ENCODE results near the gene KCTD2. TPM values are rescaled to one million over a fixed set of nuclear protein-coding genes. Genes with fewer than 3 reads are reported as not detected.

The KCTD2 gene
- total and polyA plus RNA-seq, 9 donors, result 25.0 to 66.8 (median 50.2) TPM

- peak overlapping the region; percentile 33 to 73 for H3K27ac ChIP-seq
- H3K4me3 ChIP-seq, result peak overlapping the region; percentile 97
- no peaks in the 10 kb centered on the region for H3K36me3 ChIP-seq
- H3K4me1 ChIP-seq (ENCODE audit: insufficient read depth), result peaks cover 2% of the 10 kb centered on the region
- intact Hi-C loops (cut with DNase I), result no loop called here
- 0 to 2% (median 0%) methylated on average over 21 to 38 of the region's 38 CpGs for WGBS, 3 donors
- TF ChIP-seq EP300 (IDR thresholded peaks at IDR 0.05) (no peak), POLR2A (IDR thresholded peaks at IDR 0.05) (no peak), CTCF (IDR thresholded peaks at IDR 0.05) (no peak)
- peak; percentile 57 to 75 (median 68) for DNase-seq
- H3K9me3 ChIP-seq, result no peaks in the 10 kb centered on the region
- H3K27me3 ChIP-seq, result no peaks in the 10 kb centered on the region
Measured at GRCh38 chr17:75047398-75048098, 523 bp downstream of the KCTD2 start.

- H3K36me3 ChIP-seq, result no peaks in the 10 kb centered on the region
- peak in 3 of 5 donors; percentile 27 to 52 (median 45) for DNase-seq
- WGBS, 3 donors, result 6 to 20% (median 9%) methylated on average over 5 of the region's 5 CpGs
- intact Hi-C loops (cut with DNase I), result no loop called here
- H3K27me3 ChIP-seq, result no peaks in the 10 kb centered on the region
- TF ChIP-seq POLR2A (IDR thresholded peaks at IDR 0.05) (no peak), EP300 (IDR thresholded peaks at IDR 0.05) (no peak), CTCF (IDR thresholded peaks at IDR 0.05) (no peak)
- H3K27ac ChIP-seq, result peak overlapping the region in 1 of 2 donors; percentile 73
- H3K4me3 ChIP-seq, result peak overlapping the region; percentile 97
- peaks cover 2% of the 10 kb centered on the region for H3K4me1 ChIP-seq (ENCODE audit: insufficient read depth)
- H3K9me3 ChIP-seq, result no peaks in the 10 kb centered on the region
Measured at GRCh38 chr17:75048249-75048878, 1.3 kb downstream of the KCTD2 start.

GRCh38 chr17:75049057-75049456, 2.0 kb downstream of the KCTD2 start:
- 68 to 79% (median 75%) methylated on average over 5 of the region's 5 CpGs for WGBS, 3 donors
- peaks cover 2% of the 10 kb centered on the region for H3K4me1 ChIP-seq (ENCODE audit: insufficient read depth)
- H3K27ac ChIP-seq, result peak overlapping the region in 1 of 2 donors; percentile 41
- no peak for DNase-seq
- H3K4me3 ChIP-seq, result no peak overlapping the region
- intact Hi-C loops (cut with DNase I), result no loop called here
- H3K9me3 ChIP-seq, result no peaks in the 10 kb centered on the region
- no peaks in the 10 kb centered on the region for H3K36me3 ChIP-seq
- no peaks in the 10 kb centered on the region for H3K27me3 ChIP-seq
- TF ChIP-seq CTCF (IDR thresholded peaks at IDR 0.05) (no peak), EP300 (IDR thresholded peaks at IDR 0.05) (no peak), POLR2A (IDR thresholded peaks at IDR 0.05) (no peak)

GRCh38 chr17:75049706-75050105, 2.7 kb downstream of the KCTD2 start:
- H3K36me3 ChIP-seq, result no peaks in the 10 kb centered on the region
- no peaks in the 10 kb centered on the region for H3K27me3 ChIP-seq
- DNase-seq, result no peak
- no peak for TF ChIP-seq POLR2A (IDR thresholded peaks at IDR 0.05)
- no peak for TF ChIP-seq EP300 (IDR thresholded peaks at IDR 0.05)
- TF ChIP-seq CTCF (IDR thresholded peaks at IDR 0.05), result no peak
- no peak overlapping the region for H3K4me3 ChIP-seq
- intact Hi-C loops (cut with DNase I), result loop anchor here in 1 of 4 donors (10.0 kb wide), 1 partner anchor 155 kb away; the partner anchor contains the start of gene NUP85
- H3K27ac ChIP-seq, result peak overlapping the region in 1 of 2 donors; percentile 41
- peaks cover 2% of the 10 kb centered on the region for H3K4me1 ChIP-seq (ENCODE audit: insufficient read depth)
- no peaks in the 10 kb centered on the region for H3K9me3 ChIP-seq
